HG03097 (cell line): ENCODE results near the gene AHI1.

Experiments used
- ATAC-seq: cut with Tn5 transposase; IDR thresholded peaks from one replicate; pipeline ENCODE4 v1.9.1; 2021; ENCODE audit not compliant: unreplicated experiment, low FRiP score

Gene AHI1

GRCh38 chr6:135334169-135334568, 163.4 kb downstream of the AHI1 start:
- ATAC-seq = no peak

- no peak for ATAC-seq
Observed at GRCh38 chr6:135331002-135331401, 166.5 kb downstream of the AHI1 start.

- ATAC-seq = peak; percentile 77
Observed at GRCh38 chr6:135329851-135330803, 167.4 kb downstream of the AHI1 start.

GRCh38 chr6:135328136-135328535, 169.4 kb downstream of the AHI1 start:
- ATAC-seq = no peak

GRCh38 chr6:135325624-135326424, 171.7 kb downstream of the AHI1 start:
- no peak for ATAC-seq

- no peak for ATAC-seq
Observed at GRCh38 chr6:135324531-135324930, 173.0 kb downstream of the AHI1 start.

- ATAC-seq = no peak
Observed at GRCh38 chr6:135323979-135324378, 173.6 kb downstream of the AHI1 start.

GRCh38 chr6:135323202-135323668, 174.3 kb downstream of the AHI1 start:
- peak; percentile 81 for ATAC-seq

GRCh38 chr6:135322427-135323201, 174.9 kb downstream of the AHI1 start:
- ATAC-seq = peak; percentile 66

GRCh38 chr6:135320721-135321621, 176.6 kb downstream of the AHI1 start:
- no peak for ATAC-seq

GRCh38 chr6:135319819-135320218, 177.7 kb downstream of the AHI1 start:
- no peak for ATAC-seq

GRCh38 chr6:135318738-135319469, 178.6 kb downstream of the AHI1 start:
- no peak for ATAC-seq

GRCh38 chr6:135314543-135314942, 183.0 kb downstream of the AHI1 start:
- no peak for ATAC-seq

- no peak for ATAC-seq
Observed at GRCh38 chr6:135311446-135312200, 185.9 kb downstream of the AHI1 start.

GRCh38 chr6:135310291-135310690, 187.2 kb downstream of the AHI1 start:
- ATAC-seq = no peak

GRCh38 chr6:135306740-135307420, 190.7 kb downstream of the AHI1 start:
- no peak for ATAC-seq

GRCh38 chr6:135306166-135306565, 191.4 kb downstream of the AHI1 start:
- no peak for ATAC-seq

- ATAC-seq = no peak
Observed at GRCh38 chr6:135305684-135306083, 191.9 kb downstream of the AHI1 start.
